Mononuclear cell (primary cell): Measurements from ENCODE around the gene CHST11. TPM values are rescaled to one million over a fixed set of nuclear protein-coding genes. Genes with fewer than 3 reads are reported as not detected.
A peak's percentile ranks its signal among the peaks of the same experiment; 100 is the strongest.

Experiments
- H3K27me3 ChIP-seq: 2 replicates; pipeline ENCODE4 v1.6.0; 2011; ENCODE audit warnings: low read length, control low read depth; ENCODE audit not compliant: insufficient read depth
- H3K4me1 ChIP-seq: 2 replicates; pipeline ENCODE4 v1.5.1; 2011; ENCODE audit warnings: mild to moderate bottlenecking, low read length, control low read depth; ENCODE audit not compliant: insufficient read depth
- H3K4me3 ChIP-seq: 2 replicates; pipeline ENCODE4 v1.5.1; 2011; ENCODE audit warnings: mild to moderate bottlenecking, low read length, moderate library complexity
- H3K9me3 ChIP-seq: 2 replicates; pipeline ENCODE4 v1.5.1; 2011; ENCODE audit warnings: low read depth, mild to moderate bottlenecking, control low read depth, low read length
- total RNA-seq: library from RNA; depleted of rRNA; stranded (reverse); fragments of >200 nt; gene quantifications from one replicate; pipeline ENCODE4 v1.2.3, GENCODE V29; 2012

CHST11 gene
- total RNA-seq, 1 donor: 83.7 TPM

DNA sequence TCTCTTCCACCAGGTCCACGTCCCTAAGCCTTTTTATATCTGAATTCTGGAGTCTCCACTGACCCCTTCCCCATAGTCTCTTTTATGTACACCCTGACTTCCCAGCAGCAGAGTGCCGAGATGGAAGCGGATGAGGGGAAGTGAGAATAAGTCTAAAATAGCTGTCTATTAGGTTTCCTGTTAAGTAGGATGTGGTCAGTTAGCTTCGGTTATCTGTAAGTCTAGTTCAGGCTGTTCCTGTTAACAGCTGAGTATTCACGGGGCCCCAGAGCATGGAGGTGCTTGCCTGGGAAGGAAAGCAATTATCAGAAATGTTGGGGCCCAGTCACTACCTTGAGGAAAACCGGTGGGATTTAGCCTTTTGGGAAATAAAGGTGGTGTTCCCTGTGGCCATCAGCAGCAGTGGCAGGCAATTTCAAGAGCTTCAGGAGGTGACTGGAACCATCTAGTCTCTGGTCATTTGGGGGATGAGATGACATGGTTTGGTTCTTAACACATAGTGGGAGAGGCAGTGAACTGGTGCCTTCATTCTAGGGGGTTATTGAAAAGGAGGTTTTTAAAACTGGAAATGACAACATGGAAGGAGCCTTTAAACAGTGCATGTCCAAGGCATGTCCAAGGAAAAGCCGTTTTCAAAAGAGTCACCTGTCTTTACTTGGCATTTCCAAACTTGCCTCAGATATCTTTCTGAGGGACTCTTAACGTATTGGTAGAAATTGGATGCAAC is 21.8 kb downstream of the CHST11 start:
- Histone ChIP-seq H3K9me3 (no peaks in the 10 kb centered on the region), H3K27me3 (no peaks in the 10 kb centered on the region), H3K4me1 (peaks cover 84% of the 10 kb centered on the region), H3K4me3 (peak overlapping the region; percentile 32)

DNA sequence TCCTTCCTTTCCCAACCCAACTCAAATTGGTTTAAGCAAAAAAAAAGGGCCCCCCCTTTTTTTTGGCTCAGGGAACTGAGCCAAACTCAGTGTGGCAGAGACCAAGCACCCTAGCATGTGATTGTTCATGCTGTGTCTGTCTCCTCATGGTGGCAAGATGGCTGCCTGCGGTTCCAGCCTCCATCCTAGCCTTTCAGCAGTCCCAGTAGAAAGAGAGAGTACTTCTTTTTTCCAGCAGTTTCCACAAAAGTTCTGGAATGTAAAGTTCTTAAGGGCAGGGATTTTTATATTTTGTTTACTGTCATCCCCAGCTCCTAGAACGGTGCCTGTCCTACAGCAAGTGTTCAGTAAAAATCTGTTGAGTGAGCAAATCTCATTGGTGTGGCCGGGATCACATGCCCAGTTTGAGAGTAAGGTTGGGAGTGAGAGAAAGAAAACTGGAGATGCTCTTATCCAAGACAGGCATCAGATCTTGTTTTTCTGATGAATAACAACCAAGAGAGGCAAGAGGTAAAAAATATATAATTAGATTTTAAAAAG is 22.4 kb downstream of the CHST11 start:
- no peaks in the 10 kb centered on the region for H3K27me3 ChIP-seq
- H3K4me3 ChIP-seq: no peak overlapping the region
- H3K4me1 ChIP-seq: peaks cover 85% of the 10 kb centered on the region
- H3K9me3 ChIP-seq: no peaks in the 10 kb centered on the region

DNA sequence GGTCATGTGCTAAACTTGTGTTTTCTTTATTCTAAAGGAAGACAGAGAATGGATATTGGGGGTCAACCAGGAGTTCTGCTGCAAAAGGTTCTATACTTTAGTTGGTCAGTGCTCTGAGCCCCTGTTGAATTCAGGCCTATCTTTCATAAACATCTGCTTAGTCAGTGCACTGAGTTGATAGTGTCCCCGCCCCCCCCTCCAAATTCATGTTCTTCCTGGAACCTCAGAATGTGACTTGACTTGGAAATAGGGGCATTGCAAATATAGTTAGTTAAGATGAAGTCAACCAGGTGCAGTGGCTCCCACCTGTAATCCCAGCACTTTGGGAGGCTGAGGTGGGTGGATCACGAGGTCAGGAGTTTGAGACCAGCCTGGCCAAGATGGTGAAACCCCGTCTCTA is 23.3 kb downstream of the CHST11 start:
- Histone ChIP-seq H3K27me3 (no peaks in the 10 kb centered on the region), H3K4me1 (peaks cover 85% of the 10 kb centered on the region), H3K4me3 (no peak overlapping the region), H3K9me3 (no peaks in the 10 kb centered on the region)

DNA sequence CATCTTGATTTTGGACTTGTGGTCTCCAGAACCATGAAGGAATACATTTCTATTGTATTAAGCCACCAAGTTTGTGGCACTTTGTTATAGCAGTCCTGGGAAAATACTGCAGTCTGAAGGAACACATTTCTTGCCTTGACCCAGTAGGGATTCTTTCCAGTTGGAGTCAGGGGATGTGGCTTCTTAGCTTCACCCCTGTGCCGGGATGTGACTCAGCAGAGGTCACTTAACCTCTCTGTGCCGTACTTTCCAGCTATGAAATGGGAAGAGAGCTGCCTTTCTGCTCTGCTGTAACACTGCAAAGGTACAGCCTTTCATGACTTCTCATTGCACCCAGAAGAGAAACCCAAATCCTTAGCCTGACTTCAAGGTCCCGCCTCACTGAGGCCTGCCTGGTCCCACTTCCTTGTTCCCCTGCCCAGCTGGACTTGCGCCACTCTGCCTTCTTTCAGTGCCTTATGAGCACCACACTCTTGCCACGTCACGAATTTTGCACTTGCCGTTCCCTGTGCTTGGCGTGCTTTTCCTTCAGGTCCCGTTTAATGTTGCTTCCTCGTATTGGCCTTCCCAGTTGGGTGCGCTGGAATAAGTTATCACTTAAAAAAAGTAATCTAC is 24.2 kb downstream of the CHST11 start:
- H3K4me3 ChIP-seq: no peak overlapping the region
- peaks cover 90% of the 10 kb centered on the region for H3K4me1 ChIP-seq
- H3K27me3 ChIP-seq: no peaks in the 10 kb centered on the region
- no peaks in the 10 kb centered on the region for H3K9me3 ChIP-seq

DNA sequence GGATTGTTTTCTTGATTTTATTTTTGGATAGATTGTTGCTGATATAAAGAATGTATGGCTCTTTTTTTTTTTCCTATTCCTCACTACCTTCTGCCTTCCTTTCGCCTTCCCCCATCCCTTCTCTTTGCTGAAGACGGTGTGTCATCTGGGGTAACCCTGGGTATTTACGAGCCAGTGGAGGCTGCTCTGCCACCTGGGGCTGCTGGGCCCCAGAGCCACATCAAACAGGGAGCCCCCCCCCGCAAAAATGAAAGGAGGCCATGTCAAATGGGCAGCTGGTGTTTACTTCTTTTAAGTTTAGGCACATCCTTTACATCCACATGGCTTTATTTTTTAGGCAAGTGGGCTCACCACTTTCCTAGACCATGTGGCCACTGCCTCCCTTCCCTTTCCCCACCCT is 25.4 kb downstream of the CHST11 start:
- Histone ChIP-seq H3K27me3 (no peaks in the 10 kb centered on the region), H3K4me3 (no peak overlapping the region), H3K9me3 (no peaks in the 10 kb centered on the region), H3K4me1 (peaks cover 96% of the 10 kb centered on the region)

DNA sequence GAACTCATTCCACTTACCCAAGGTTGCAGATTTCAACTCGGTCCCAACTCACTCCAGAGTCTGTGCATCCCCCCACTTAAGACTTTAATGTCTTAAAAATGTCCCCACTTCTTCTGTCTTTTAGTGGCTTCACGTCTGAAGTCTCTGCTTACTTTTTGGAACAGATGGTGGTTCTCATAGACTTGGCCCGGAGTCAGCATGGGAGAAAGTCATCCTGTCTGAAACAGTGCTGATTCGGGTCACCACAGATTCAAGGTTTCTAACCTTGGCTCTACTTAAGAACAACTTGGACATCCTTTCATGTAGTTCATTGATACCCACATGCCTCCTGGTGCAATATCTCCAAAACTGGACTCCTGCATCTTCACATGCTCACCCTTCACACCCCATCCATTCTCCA is 26.0 kb downstream of the CHST11 start:
- Histone ChIP-seq H3K9me3 (no peaks in the 10 kb centered on the region), H3K27me3 (no peaks in the 10 kb centered on the region), H3K4me1 (peaks cover 95% of the 10 kb centered on the region), H3K4me3 (no peak overlapping the region)

DNA sequence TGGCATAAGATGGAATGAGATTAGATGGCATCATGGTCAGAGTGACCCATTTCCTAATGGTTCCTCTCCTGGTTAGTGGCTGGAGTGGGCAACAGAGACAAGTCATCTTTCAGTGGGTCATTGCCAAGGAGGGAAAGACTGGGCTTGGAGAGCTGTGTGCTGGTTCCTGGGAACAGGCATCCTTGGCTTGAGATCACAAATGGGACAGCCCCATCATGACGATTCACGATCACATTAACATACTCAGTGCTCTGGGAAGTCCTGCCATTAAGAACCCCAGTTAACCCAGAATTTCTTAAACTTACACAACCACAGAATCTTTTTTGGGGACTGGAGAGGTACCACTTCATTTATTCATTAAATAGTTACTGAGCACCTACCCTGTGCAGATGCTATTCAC is 27.3 kb downstream of the CHST11 start:
- Histone ChIP-seq H3K4me3 (no peak overlapping the region), H3K4me1 (peaks cover 92% of the 10 kb centered on the region), H3K9me3 (no peaks in the 10 kb centered on the region), H3K27me3 (no peaks in the 10 kb centered on the region)

DNA sequence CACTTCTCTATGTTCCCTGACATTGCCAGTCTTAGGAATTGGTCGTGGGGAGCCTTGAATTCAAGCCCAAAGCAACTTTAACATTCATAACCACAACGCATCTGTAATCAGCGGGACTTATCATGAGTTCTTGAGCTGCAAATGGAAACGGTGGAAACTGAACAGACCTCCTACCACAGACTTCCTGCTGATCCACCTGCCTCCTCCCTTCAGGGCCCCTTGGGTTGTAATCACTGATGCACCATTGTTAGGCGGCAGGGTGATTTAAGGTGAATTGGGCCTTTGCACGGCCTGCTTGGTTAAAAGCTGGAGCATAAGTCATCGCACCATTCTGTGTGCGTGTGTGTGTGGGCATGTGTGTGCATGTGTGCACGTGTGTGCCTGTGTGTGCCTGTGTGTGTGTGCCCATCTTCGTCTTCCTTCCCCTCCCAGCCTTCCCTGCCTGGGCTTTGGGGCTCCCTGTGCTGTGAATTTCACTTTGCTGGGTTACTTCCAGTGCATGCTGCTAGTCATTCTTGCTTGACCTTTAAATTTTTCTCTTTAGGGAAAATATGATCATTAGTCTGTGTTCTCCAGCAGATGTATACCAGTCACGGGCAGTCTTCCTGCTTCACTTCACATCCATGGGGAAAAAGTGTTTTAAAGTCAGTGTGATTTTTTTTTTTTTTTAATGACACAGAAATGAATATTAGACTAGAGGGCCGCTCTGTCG is 29.1 kb downstream of the CHST11 start:
- Histone ChIP-seq H3K9me3 (no peaks in the 10 kb centered on the region), H3K27me3 (no peaks in the 10 kb centered on the region), H3K4me1 (peaks cover 87% of the 10 kb centered on the region), H3K4me3 (no peak overlapping the region)

DNA sequence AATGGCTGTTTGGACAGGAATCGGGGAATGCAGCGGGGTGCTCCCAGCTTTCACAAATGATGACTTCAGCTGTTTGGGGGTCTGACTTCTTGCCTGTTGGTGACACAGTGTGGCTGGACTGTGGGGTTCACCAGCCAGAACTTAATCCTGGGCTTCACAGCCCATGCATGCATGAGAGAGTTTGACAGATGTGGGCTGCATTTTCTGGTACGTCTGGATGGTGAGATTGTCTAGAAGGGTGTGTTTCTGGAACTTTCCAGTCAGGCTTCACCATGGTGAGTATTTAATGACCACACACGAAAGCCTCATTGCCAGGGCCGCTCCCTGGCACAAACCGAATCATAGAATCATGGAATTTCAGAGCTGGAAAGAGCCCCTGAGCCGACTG is 29.6 kb downstream of the CHST11 start:
- no peak overlapping the region for H3K4me3 ChIP-seq
- no peaks in the 10 kb centered on the region for H3K9me3 ChIP-seq
- H3K27me3 ChIP-seq: no peaks in the 10 kb centered on the region
- peaks cover 87% of the 10 kb centered on the region for H3K4me1 ChIP-seq

DNA sequence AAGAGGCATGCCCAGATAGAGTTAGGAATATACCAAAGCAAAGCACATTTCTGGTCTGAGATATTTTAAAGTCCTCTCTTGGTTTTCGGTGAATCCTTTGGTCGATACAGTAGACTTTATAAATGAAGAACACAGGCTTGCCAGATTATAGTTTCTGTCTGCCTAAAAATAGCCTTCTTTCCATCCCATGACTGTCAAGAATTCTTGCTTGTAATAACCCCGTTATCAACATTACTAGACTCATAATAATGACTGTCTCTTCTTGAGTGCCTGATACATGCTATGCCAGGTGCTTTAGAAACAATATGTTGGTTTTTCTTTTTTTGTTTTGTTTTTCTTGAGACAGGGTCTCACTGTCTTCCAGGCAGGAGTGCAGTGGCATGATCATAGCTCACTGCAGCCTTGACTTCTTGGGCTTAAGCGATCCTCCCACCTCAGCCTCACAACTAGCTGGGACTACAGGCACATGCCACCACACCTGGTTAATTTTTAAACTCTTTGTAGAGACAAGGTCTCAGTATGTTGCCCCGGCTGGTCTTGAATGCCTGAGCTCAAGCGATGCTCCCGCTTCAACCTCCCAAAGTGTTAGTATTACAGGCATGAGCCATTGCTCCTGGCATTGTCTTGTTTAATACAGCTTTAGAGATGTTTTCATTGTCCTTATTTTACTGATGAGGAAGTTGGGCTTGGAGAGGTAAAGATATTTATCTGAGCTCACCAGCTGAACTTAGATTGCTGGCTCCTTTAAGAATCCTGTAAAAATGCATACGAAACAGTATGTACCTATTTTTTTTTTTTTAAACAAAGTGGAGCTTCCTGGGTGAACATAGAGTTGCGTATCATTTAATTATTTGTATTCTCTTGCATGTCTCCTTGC is 30.4 kb downstream of the CHST11 start:
- Histone ChIP-seq H3K4me3 (no peak overlapping the region), H3K4me1 (peaks cover 86% of the 10 kb centered on the region), H3K9me3 (no peaks in the 10 kb centered on the region), H3K27me3 (no peaks in the 10 kb centered on the region)

DNA sequence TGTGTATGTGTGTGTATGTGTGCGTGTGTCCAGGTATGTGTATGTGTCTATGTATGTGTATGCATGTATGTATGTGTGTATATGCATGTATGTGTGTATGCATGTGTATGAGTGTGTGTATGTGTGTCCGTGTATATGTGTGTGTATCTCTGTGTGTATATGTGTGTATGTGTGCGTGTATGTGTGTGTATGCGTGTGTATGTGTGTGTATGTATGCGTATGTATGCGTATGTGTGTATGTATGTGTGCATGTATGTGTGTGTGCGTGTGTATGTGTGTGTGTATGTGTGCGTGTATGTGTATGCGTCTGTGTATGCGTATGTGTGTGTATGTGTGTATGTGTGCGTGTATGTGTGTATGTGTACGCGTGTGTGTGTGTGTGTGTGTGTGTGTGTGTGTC is 31.6 kb downstream of the CHST11 start:
- Histone ChIP-seq H3K4me1 (peaks cover 84% of the 10 kb centered on the region), H3K4me3 (no peak overlapping the region), H3K27me3 (no peaks in the 10 kb centered on the region)

DNA sequence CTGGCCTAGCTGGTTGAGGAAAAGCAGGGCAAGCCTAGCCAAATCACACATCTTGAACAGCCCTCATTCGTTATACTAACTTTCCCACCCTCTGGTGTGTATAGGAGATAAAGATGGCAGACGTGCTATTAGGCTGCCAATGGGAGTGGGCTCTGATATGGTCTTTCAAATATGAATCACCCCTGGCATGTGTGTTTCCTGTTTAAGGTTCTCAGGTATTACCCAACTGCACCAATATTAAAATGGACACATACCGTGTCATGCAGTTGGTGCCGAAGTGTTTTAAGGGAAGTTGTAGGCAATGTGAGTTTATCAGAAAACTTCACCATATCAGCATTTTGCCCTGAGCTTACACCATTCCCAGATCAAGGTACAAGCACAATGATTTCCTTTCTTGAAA is 33.4 kb downstream of the CHST11 start:
- H3K27me3 ChIP-seq: no peaks in the 10 kb centered on the region
- no peak overlapping the region for H3K4me3 ChIP-seq
- peaks cover 85% of the 10 kb centered on the region for H3K4me1 ChIP-seq
- H3K9me3 ChIP-seq: no peaks in the 10 kb centered on the region

More for the DNA sequence above, 31.6 kb downstream of the CHST11 start:
- no peaks in the 10 kb centered on the region for H3K9me3 ChIP-seq

DNA sequence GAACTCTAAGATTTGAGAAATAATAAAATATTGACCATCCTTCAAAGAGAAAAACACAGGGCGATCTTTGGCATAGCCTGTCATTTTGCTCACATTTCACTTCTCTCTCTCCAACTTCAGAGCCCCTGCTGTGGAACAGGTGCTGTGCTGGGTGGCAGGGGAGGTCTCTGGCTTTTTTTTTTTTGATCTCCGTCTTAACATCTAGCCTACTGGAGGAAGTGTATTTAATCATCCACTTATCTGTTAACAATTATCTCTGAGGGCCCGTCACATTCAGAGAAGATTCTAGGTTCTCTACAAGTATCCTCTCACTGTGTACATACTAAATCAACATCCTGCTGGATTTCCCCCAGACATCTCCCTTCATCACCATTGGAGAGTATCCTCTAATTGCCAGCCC is 34.1 kb downstream of the CHST11 start:
- Histone ChIP-seq H3K4me3 (no peak overlapping the region), H3K27me3 (no peaks in the 10 kb centered on the region), H3K4me1 (peaks cover 83% of the 10 kb centered on the region), H3K9me3 (no peaks in the 10 kb centered on the region)

DNA sequence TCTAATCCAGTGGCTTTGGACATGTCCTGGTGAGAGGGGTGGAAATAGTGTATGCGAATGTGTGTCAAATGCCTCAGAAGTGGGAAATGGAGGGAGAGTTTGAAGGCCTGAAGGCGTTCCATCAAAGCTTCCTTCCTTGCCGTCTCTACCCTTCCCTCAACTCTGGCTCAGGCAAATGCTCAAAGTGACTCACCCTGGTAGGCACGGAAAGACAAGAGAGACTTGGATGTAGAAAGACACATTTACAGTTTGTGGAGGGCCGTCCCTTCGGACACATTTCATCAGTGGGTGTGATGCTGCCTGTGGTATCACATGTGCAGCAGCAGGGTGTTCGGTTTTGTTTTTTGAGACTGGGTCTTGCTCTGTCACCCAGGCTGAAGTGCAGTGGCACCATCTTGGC is 36.7 kb downstream of the CHST11 start:
- H3K4me3 ChIP-seq: no peak overlapping the region

More for the DNA sequence above, 36.7 kb downstream of the CHST11 start:
- no peaks in the 10 kb centered on the region for H3K27me3 ChIP-seq
- H3K9me3 ChIP-seq: no peaks in the 10 kb centered on the region
- peaks cover 80% of the 10 kb centered on the region for H3K4me1 ChIP-seq
